ENCODE measurements around the gene SUGCT. TPM values are rescaled to one million over a fixed set of nuclear protein-coding genes. Genes with fewer than 3 reads are reported as not detected.
"Not testable (repeated sequence)": the region's sequence is repeated elsewhere in the genome, so short reads cannot be mapped to it uniquely, and the experiment has no call there.

SUGCT gene
- total and polyA plus RNA-seq, 5 donors from 2014 or later: 0.52 to 3.1 (median 1.5) TPM; not detected in 1

DNA sequence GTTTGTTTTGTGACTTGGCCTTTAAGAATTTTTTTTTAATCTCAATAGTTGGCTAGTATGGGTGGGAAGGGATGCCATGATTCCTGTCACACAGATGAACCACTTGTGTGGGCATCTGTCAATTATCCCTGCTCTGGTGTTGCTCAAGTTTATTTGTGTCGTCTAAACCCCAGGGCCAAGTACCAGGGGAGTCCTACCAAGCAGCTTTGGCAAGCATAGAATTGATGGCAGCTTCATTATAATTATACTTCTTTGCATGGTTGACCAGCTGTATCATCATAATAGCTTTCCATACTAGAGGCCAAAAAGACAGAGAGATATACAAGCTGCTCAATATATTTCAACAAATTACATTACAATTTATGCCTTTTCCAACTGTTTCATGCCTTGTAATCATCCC is 30.4 kb downstream of the SUGCT start:
- Histone ChIP-seq H3K36me3 (ENCODE audit: control insufficient read depth, insufficient read depth, low read length) (no peaks in the 10 kb centered on the region), H3K4me3 (ENCODE audit: low read depth, low read length) (no peak overlapping the region), H3K4me1 (ENCODE audit: control insufficient read depth, insufficient read depth, low read length, poor library complexity, severe bottlenecking) (no peaks in the 10 kb centered on the region), H3K9me3 (ENCODE audit: control insufficient read depth in 2 of 2, low read length in 2 of 2) (no peaks in the 10 kb centered on the region), H3K27ac (ENCODE audit: insufficient read depth, low read length, poor library complexity, severe bottlenecking) (no peak overlapping the region), H3K27me3 (ENCODE audit: control insufficient read depth, insufficient read depth, low read length) (peaks cover 2% of the 10 kb centered on the region)
- no peak overlapping the region for H3K27ac Mint-ChIP-seq
- H3K4me3 Mint-ChIP-seq: no peak overlapping the region
- H3K9me3 Mint-ChIP-seq: no peaks in the 10 kb centered on the region
- H3K36me3 Mint-ChIP-seq: no peaks in the 10 kb centered on the region
- ATAC-seq (ENCODE audit: low read depth in 2 of 2) (no peak), DNase-seq (no peak)
- H3K4me1 Mint-ChIP-seq: no peaks in the 10 kb centered on the region
- H3K27me3 Mint-ChIP-seq: peaks cover 10% of the 10 kb centered on the region

DNA sequence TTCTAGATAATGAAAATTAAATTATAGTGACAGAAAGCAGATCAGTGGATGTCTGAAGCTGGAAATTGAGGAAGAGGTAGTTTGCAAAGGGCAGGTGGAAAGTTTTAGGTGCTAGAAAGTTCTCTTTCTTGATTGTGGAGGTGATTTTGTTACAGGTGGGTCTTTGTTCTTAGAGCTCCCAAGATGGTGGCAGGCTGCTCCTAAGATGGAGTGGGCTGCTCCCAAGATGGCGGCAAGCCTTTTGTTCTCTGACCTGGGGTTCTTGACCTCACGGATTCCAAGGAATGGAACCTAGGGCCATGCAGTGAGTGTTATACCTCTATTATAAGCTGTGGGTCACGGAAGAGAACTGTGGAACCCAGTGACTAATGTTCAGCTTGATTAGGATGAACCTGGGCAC is 32.5 kb downstream of the SUGCT start:
- H3K36me3 Mint-ChIP-seq: no peaks in the 10 kb centered on the region
- Histone ChIP-seq H3K4me3 (ENCODE audit: low read depth, low read length) (no peak overlapping the region), H3K9me3 (ENCODE audit: control insufficient read depth in 2 of 2, low read length in 2 of 2) (no peaks in the 10 kb centered on the region), H3K27me3 (ENCODE audit: control insufficient read depth, insufficient read depth, low read length) (peaks cover under 1% of the 10 kb centered on the region), H3K36me3 (ENCODE audit: control insufficient read depth, insufficient read depth, low read length) (no peaks in the 10 kb centered on the region), H3K4me1 (ENCODE audit: control insufficient read depth, insufficient read depth, low read length, poor library complexity, severe bottlenecking) (no peaks in the 10 kb centered on the region), H3K27ac (ENCODE audit: insufficient read depth, low read length, poor library complexity, severe bottlenecking) (no peak overlapping the region)
- peaks cover 6% of the 10 kb centered on the region for H3K27me3 Mint-ChIP-seq
- no peaks in the 10 kb centered on the region for H3K4me1 Mint-ChIP-seq
- no peak overlapping the region for H3K4me3 Mint-ChIP-seq
- DNase-seq (no peak), ATAC-seq (ENCODE audit: low read depth in 2 of 2) (no peak)
- no peak overlapping the region for H3K27ac Mint-ChIP-seq
- no peaks in the 10 kb centered on the region for H3K9me3 Mint-ChIP-seq

DNA sequence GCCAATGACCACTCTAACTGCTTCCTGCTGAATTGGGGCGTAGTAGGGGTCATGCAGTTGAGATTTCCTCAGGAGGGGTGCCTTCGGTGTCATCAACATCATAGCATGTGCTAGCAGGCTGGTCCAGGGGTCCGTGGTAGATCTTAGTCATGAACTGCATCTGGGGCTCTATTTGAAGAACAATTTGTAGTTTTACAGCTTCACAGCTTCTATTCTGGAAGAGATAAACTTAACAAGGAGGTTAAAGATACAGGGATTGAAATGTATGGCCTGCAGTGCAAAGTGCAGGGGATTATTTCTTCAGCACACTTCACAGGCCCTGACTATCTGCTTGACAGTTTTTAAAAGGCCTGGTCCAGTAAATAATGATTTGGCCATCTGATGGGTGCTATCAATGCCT is 33.5 kb downstream of the SUGCT start:
- H3K27me3 ChIP-seq (ENCODE audit: control insufficient read depth, insufficient read depth, low read length); H3K4me3 ChIP-seq (ENCODE audit: low read depth, low read length); H3K27ac ChIP-seq (ENCODE audit: insufficient read depth, low read length, poor library complexity, severe bottlenecking); DNase-seq; H3K4me3 Mint-ChIP-seq; H3K4me1 Mint-ChIP-seq; H3K9me3 ChIP-seq (ENCODE audit: control insufficient read depth in 2 of 2, low read length in 2 of 2); H3K27me3 Mint-ChIP-seq; H3K27ac Mint-ChIP-seq; H3K9me3 Mint-ChIP-seq; H3K4me1 ChIP-seq (ENCODE audit: control insufficient read depth, insufficient read depth, low read length, poor library complexity, severe bottlenecking); H3K36me3 ChIP-seq (ENCODE audit: control insufficient read depth, insufficient read depth, low read length); H3K36me3 Mint-ChIP-seq; ATAC-seq (ENCODE audit: low read depth in 2 of 2): not testable (repeated sequence)

DNA sequence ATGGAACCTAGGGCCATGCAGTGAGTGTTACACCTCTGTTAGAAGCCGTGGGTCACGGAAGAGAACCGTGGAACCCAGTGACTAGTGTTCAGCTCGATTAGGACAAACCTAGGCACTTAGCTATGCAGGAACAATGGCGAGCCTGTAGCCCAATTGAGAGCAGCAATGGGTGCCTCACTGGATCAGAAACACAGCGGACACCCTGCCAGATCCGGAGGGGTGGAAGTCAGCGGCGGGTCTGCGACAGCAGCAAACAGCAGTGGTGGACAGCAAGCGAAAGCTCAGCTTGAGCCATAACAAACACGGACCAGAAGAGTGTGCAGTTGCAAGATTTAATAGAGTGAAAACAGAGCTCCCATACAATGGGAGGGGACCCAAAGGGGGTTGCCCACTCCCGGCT is 38.3 kb downstream of the SUGCT start:
- not testable (repeated sequence) for ATAC-seq (ENCODE audit: low read depth in 2 of 2)

DNA sequence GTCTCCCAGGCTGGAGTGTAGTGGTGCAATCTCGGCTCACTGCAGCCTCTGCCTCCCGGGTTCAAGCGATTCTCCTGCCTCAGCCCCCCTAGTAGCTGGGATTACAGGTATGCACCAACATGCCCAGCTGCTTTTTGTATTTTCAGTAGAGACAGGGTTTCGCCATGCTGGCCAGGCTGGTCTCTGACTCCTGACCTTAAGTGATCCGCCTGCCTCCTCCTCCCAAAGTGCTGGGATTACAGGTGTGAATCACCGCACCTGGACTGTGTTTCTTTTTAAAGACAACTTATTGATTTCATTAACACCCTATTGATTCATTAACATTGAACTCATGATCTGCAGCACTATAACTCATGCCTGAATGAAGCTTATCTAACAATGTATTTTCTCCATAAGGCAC is 40.5 kb downstream of the SUGCT start:
- not testable (repeated sequence) for H3K27me3 Mint-ChIP-seq; H3K4me3 Mint-ChIP-seq; H3K36me3 ChIP-seq (ENCODE audit: control insufficient read depth, insufficient read depth, low read length); DNase-seq; H3K9me3 Mint-ChIP-seq; H3K27ac Mint-ChIP-seq; H3K4me1 ChIP-seq (ENCODE audit: control insufficient read depth, insufficient read depth, low read length, poor library complexity, severe bottlenecking); H3K36me3 Mint-ChIP-seq; H3K27me3 ChIP-seq (ENCODE audit: control insufficient read depth, insufficient read depth, low read length); H3K9me3 ChIP-seq (ENCODE audit: control insufficient read depth in 2 of 2, low read length in 2 of 2); ATAC-seq (ENCODE audit: low read depth in 2 of 2); H3K4me1 Mint-ChIP-seq; H3K4me3 ChIP-seq (ENCODE audit: low read depth, low read length); H3K27ac ChIP-seq (ENCODE audit: insufficient read depth, low read length, poor library complexity, severe bottlenecking)

More for the DNA sequence above, 38.3 kb downstream of the SUGCT start:
- H3K9me3 Mint-ChIP-seq; H3K27me3 Mint-ChIP-seq; DNase-seq; H3K4me3 ChIP-seq (ENCODE audit: low read depth, low read length); H3K27me3 ChIP-seq (ENCODE audit: control insufficient read depth, insufficient read depth, low read length); H3K4me1 ChIP-seq (ENCODE audit: control insufficient read depth, insufficient read depth, low read length, poor library complexity, severe bottlenecking); H3K4me3 Mint-ChIP-seq; H3K4me1 Mint-ChIP-seq; H3K36me3 Mint-ChIP-seq; H3K9me3 ChIP-seq (ENCODE audit: control insufficient read depth in 2 of 2, low read length in 2 of 2); H3K36me3 ChIP-seq (ENCODE audit: control insufficient read depth, insufficient read depth, low read length); H3K27ac ChIP-seq (ENCODE audit: insufficient read depth, low read length, poor library complexity, severe bottlenecking); H3K27ac Mint-ChIP-seq: not testable (repeated sequence)

DNA sequence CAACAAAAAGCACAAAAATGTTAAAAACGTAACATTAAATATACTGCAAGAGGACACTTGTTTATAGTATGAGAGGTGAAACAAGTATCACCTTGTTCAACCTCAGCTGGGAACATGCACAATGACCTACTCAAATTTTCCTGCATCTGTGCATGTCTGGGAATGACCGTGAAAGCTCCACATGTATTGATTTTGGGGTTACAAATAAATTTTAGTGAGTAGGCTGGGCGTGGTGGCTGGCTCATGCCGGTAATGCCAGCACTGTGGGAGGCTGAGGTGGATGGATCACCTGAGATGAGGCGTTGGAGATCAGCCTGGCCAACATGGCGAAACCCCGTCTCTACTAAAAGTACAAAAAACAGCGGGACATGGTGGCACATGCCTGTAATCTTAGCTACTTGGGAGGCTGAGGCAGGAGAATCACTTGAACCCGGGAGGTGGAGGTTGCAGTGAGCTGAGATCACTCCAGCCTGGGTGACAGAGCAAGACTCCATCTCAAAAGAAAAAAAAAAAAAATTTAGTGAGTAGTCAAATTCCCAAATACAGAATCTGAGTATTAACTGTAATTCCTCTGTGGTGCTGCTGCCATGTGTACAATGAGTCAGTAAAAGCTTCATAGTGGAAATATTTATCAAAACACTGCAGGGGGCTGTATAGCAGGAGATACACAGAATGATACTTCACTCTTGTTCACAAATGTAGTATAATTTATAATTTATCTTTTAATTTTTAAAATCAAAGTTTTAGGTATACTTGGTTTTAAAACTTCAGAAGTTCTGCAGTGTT is 41.1 kb downstream of the SUGCT start:
- ATAC-seq (ENCODE audit: low read depth in 2 of 2): no peak

DNA sequence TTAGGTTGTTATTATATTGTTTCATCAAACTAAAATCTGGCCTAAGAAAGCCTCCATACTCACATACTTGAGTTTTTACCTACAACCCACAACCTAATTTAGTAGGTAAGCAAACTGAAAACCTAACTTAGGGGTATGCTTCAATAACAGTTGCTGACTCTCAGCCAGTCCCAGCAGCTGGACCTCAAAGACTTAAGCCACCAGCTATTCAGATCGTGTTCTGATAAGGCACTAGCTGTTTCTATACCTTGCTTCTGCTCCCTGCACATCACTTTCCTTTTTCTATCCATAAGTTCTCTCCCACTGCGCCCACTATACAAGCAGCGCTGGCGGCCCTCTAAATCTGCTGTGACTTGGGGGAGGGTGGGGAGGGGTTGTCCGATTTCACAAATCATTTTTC is 42.3 kb downstream of the SUGCT start:
- no peaks in the 10 kb centered on the region for H3K4me1 Mint-ChIP-seq
- DNase-seq (no peak), ATAC-seq (ENCODE audit: low read depth in 2 of 2) (no peak)
- H3K36me3 Mint-ChIP-seq: no peaks in the 10 kb centered on the region
- no peak overlapping the region for H3K27ac Mint-ChIP-seq
- no peaks in the 10 kb centered on the region for H3K9me3 Mint-ChIP-seq
- H3K4me3 Mint-ChIP-seq: no peak overlapping the region
- no peaks in the 10 kb centered on the region for H3K4me1 ChIP-seq (ENCODE audit: control insufficient read depth, insufficient read depth, low read length, poor library complexity, severe bottlenecking)
- no peaks in the 10 kb centered on the region for H3K27me3 Mint-ChIP-seq
- H3K4me3 ChIP-seq (ENCODE audit: low read depth, low read length): no peak overlapping the region
- H3K9me3 ChIP-seq (ENCODE audit: control insufficient read depth in 2 of 2, low read length in 2 of 2): no peaks in the 10 kb centered on the region
- H3K27ac ChIP-seq (ENCODE audit: insufficient read depth, low read length, poor library complexity, severe bottlenecking): no peak overlapping the region
- no peaks in the 10 kb centered on the region for H3K27me3 ChIP-seq (ENCODE audit: control insufficient read depth, insufficient read depth, low read length)
- H3K36me3 ChIP-seq (ENCODE audit: control insufficient read depth, insufficient read depth, low read length): no peaks in the 10 kb centered on the region

More for the DNA sequence above, 41.1 kb downstream of the SUGCT start:
- Mint-ChIP-seq H3K27me3 (no peaks in the 10 kb centered on the region), H3K36me3 (no peaks in the 10 kb centered on the region), H3K9me3 (no peaks in the 10 kb centered on the region), H3K27ac (no peak overlapping the region), H3K4me3 (no peak overlapping the region), H3K4me1 (no peaks in the 10 kb centered on the region)
- no peaks in the 10 kb centered on the region for H3K4me1 ChIP-seq (ENCODE audit: control insufficient read depth, insufficient read depth, low read length, poor library complexity, severe bottlenecking)
- no peak for DNase-seq
- no peaks in the 10 kb centered on the region for H3K27me3 ChIP-seq (ENCODE audit: control insufficient read depth, insufficient read depth, low read length)
- no peaks in the 10 kb centered on the region for H3K9me3 ChIP-seq (ENCODE audit: control insufficient read depth in 2 of 2, low read length in 2 of 2)
- H3K4me3 ChIP-seq (ENCODE audit: low read depth, low read length): no peak overlapping the region
- H3K36me3 ChIP-seq (ENCODE audit: control insufficient read depth, insufficient read depth, low read length): no peaks in the 10 kb centered on the region
- H3K27ac ChIP-seq (ENCODE audit: insufficient read depth, low read length, poor library complexity, severe bottlenecking): no peak overlapping the region

DNA sequence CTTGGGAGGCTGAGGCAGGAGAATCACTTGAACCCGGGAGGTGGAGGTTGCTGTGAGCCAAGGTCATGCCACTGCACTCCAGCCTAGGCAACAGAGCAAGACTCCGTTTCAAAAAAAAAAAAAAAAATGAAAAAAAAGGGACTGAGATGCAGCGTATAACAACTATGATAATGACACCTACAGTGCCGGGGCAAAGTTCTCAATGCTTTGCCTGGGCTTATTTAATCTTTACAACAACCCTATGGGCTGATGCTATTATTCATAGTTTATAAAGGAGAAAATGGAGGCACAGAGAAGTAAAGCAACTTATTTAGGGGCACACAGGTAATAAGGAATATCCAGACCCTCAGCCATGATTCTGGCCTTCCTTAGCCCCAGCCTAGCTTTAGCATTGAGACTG is 47.6 kb downstream of the SUGCT start:
- H3K36me3 ChIP-seq (ENCODE audit: control insufficient read depth, insufficient read depth, low read length): no peaks in the 10 kb centered on the region
- DNase-seq: no peak
- no peaks in the 10 kb centered on the region for H3K27me3 ChIP-seq (ENCODE audit: control insufficient read depth, insufficient read depth, low read length)
- no peak overlapping the region for H3K27ac ChIP-seq (ENCODE audit: insufficient read depth, low read length, poor library complexity, severe bottlenecking)
- Mint-ChIP-seq H3K4me3 (no peak overlapping the region), H3K4me1 (no peaks in the 10 kb centered on the region), H3K9me3 (peaks cover 0 to 1% (median 0%) of the 10 kb centered on the region in 7 donors), H3K27me3 (no peaks in the 10 kb centered on the region), H3K27ac (no peak overlapping the region), H3K36me3 (peaks cover 3% of the 10 kb centered on the region)
- no peaks in the 10 kb centered on the region for H3K9me3 ChIP-seq (ENCODE audit: control insufficient read depth in 2 of 2, low read length in 2 of 2)
- no peak overlapping the region for H3K4me3 ChIP-seq (ENCODE audit: low read depth, low read length)
- no peak for ATAC-seq (ENCODE audit: low read depth in 2 of 2)
- H3K4me1 ChIP-seq (ENCODE audit: control insufficient read depth, insufficient read depth, low read length, poor library complexity, severe bottlenecking): no peaks in the 10 kb centered on the region

All from CD4-positive, CD25-positive, alpha-beta regulatory T cell (primary cell).